Subcutaneous adipose tissue (tissue), 4 donors: Measurements from ENCODE around the gene G6PC2. TPM values are rescaled to one million over a fixed set of nuclear protein-coding genes. Genes with fewer than 3 reads are reported as not detected.

Source experiments
- CTCF ChIP-seq: fragments of 450-650 bp; IDR thresholded peaks from one replicate; pipeline ENCODE4 v1.5.1; 2016; ENCODE audit warnings: low read depth, mild to moderate bottlenecking, control low read depth, antibody characterized with exemption, moderate library complexity
- total RNA-seq, 4 donors: library from RNA; depleted of rRNA; stranded (reverse); fragments of >200 nt; gene quantifications; one replicate each; pipeline ENCODE4 v1.1.0, GENCODE V29; 2016

Gene G6PC2
- total RNA-seq, 4 donors from 2014 or later, result not detected

DNA sequence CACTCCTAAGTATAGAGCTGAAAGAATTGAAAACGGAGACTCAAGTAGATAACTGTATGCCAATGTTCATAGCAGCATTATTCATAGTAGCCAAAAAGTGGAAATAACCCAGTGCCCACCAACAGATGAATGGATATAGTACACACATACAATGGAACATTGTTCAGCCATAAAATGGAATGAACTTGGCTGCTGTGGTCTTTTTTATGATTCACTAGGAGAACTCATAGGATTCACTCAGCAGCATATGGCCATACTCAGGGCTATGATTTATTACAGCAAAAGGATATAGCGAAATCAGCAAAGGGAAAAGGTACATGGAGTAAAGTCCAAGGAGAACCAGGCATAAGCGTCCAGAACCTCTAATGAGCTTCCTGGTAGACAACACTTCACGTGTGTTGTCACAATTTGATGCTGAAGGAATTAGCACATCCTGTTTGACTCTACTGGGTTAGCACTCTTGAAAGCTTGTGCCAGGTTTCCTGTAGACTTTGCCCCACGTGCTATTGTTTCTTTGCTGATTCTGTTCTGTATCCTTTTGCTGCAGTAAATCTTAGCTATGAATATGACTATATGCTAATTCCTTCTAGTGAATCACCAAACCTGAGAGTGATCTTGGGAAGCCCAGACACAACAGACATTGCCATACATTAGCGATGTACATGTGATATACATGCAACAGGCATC lies 26.6 kb upstream of the G6PC2 start:
- no peak for TF ChIP-seq CTCF

DNA sequence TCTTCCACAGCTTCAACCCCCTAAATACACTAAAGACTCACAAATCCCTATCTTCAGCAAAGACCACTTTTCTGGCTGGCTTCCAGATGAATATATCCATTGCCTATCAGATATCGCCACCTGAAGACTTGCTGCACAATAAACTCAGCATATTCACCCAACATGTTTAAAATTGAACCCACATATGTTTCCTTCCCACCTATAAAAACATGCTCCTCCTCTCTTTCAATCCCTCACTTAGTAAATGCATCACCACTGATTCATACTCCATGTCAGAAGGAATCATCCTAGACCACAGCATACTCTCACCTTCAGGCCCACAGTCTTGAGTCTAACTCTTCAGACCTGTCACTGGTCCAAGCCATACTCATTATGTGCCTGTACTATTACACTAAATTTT lies 16.1 kb upstream of the G6PC2 start:
- no peak for TF ChIP-seq CTCF

- TF ChIP-seq CTCF, result no peak
Measured at GRCh38 chr2:168889635-168890005, 11.5 kb upstream of the G6PC2 start.

DNA sequence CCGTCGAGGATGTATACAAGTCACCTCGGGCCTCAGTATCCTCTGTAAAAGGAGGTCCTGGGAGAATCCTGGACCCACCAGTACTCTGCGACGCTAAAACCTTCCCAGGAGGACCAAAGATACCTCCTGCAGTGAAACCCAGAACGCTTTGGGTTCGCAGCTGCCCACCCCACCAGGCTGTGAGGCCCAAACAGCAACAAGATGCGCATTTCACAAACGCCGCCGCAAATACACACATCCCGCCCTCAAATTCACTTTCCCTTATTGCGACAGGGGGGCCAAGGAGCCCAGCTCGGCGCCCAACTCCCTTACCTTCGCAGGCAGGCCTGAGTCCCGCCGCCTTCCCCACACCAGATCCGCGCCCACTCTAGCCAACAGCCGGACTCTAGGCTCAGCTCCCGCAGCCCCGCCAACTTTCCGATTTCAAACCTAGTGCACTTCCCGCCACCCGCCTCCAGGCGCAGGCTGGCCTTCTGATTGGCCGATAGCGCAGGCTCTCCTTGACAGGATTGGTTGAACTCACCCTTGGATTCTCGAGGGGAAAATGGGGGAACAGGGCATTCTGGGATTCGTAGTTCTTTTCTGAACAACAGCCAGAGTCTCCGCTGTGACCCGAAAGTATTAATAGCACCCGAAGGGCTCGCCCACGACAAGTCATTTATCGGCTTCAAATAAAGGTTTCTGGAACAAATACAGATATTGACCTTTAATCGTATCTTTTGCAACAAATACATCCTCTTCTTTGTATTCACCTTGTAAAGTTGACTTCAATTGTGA lies 10.9 kb upstream of the G6PC2 start, which contains the start of gene SPC25:
TSS of gene SPC25 (minus strand) at position 425 of the 777 bp plus-strand sequence. CDS start 911 bp downstream, outside the sequence.
- no peak for TF ChIP-seq CTCF

DNA sequence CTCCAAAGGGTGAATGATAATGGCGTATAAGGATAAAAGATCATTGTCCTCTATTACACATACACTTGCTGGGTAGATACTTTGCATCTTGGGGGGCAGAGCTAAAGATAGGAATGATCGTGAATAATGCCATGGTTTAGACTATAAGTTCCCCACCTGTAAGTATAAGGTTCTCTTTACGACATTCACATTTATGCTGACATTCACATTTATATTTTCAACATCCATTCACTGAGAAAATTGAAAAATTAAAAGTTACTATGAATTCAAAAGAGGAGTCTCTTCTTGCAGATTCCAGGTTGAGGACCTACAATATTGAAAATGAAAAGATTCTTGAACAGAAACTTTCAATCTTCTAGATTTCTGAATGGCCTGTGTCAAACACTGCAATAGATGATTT lies 8.8 kb upstream of the G6PC2 start:
- no peak for TF ChIP-seq CTCF

GRCh38 chr2:168894101-168894500 lies 7.0 kb upstream of the G6PC2 start:
- no peak for TF ChIP-seq CTCF

DNA sequence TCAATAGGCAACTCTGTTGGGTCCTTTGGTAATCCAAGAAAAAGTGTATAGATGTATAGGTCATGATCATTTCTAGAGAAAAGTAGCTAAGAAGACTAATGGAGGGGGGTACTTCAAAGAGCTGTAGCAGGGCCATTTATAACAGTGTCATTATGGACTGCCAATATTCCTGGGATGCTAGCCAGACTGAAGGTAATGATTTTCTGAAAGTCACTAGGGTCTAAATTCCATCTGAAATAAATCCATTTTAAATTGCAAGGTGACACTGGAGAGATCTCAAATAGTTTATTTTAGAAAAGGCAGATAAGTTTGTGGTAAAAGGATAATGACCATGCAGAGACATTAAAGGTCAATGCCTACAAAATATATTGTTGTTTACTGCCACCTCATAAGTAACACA lies 6.4 kb upstream of the G6PC2 start:
- TF ChIP-seq CTCF, result no peak
